HCT116 (cell line): ENCODE measurements around the gene SLC1A3. TPM values are rescaled to one million over a fixed set of nuclear protein-coding genes. Genes with fewer than 3 reads are reported as not detected.

ENCODE experiments used
- ATAC-seq: fragments of 200-7000 bp; cut with Tn5 transposase; 2 replicates; pipeline ENCODE4 v1.9.1; 2020; ENCODE audit warnings: mild to moderate bottlenecking, moderate library complexity
- BruUV-seq: library from RNA; stranded (reverse); fragments of 400-500 nt; replicated peaks from 2 replicates; lab custom pipeline; 2021; lab: Mats Ljungman, UMichigan
- CTCF ChIA-PET: fragments of 300-600 bp; sonication (Branson Sonifier 250); formaldehyde crosslinking; loops from one replicate; lab custom pipeline; 2021; ENCODE audit warnings: antibody characterized with exemption; lab: Charles Lee
- POLR2A ChIA-PET: fragments of 300-600, 350-600 bp; sonication (Branson Sonifier 250); formaldehyde crosslinking; loops from one replicate; lab custom pipeline; 2021; ENCODE audit warnings: antibody characterized with exemption; lab: Charles Lee
- RAD21 ChIA-PET, 2 experiments: fragments of 300-600 bp; sonication (Branson Sonifier 250); formaldehyde crosslinking; loops; one replicate each; lab custom pipeline; 2023; ENCODE audit warnings: low total read pairs in 2 of 2; ENCODE audit not compliant: uncharacterized antibody in 2 of 2, unreplicated experiment in 2 of 2, low non-redundant PET in 1 of 2; lab: Charles Lee
- DNase-seq: peaks from one replicate; pipeline ENCODE4 v3.0.0-alpha.2; 2010; ENCODE audit warnings: low read depth, low spot score
- H2AFZ ChIP-seq: fragments of 200-600 bp; shearing (Covaris generic), sonication (generic); 2 replicates; pipeline ENCODE4 v1.6.1; 2017; ENCODE audit warnings: low read depth, mixed run types, mixed read lengths, antibody characterized with exemption, low read length; ENCODE audit not compliant: poor library complexity, severe bottlenecking
- H3K27ac ChIP-seq: 2 replicates; pipeline ENCODE4 v1.5.1; 2012; ENCODE audit warnings: low read depth, low read length
- H3K27me3 ChIP-seq: fragments of 200-600 bp; sonication (generic); 2 replicates; pipeline ENCODE4 v1.6.1; 2016; ENCODE audit warnings: mixed run types, low read length, mixed read lengths; ENCODE audit not compliant: insufficient read depth
- H3K36me3 ChIP-seq, 2 experiments: fragments of 200-500 bp in 1 of 2; fragments of 200-600 bp in 1 of 2; sonication (Bioruptor generic) in 1 of 2; sonication (generic) in 1 of 2; 2 replicates each; pipeline versions ENCODE4 v1.5.1 to v1.6.1; 2014 to 2016; ENCODE audit warnings: low read length in 2 of 2, inconsistent platforms in 1 of 2, mixed read lengths in 1 of 2, mixed run types in 1 of 2; ENCODE audit not compliant: insufficient read depth in 2 of 2, control insufficient read depth in 1 of 2
- H3K4me1 ChIP-seq, 2 experiments: fragments of 200-600 bp in 1 of 2; sonication (generic) in 1 of 2; 2 replicates each; pipeline versions ENCODE4 v1.5.1 to v1.6.1; 2012 to 2017; ENCODE audit warnings: low read length in 2 of 2, inconsistent platforms in 1 of 2, mild to moderate bottlenecking in 1 of 2, mixed read lengths in 1 of 2, mixed run types in 1 of 2, moderate library complexity in 1 of 2; ENCODE audit not compliant: insufficient read depth in 2 of 2, control insufficient read depth in 1 of 2
- H3K4me2 ChIP-seq: fragments of 200-600 bp; sonication (generic); 2 replicates; pipeline ENCODE4 v1.6.1; 2017; ENCODE audit warnings: mixed run types, low read length, mixed read lengths
- H3K4me3 ChIP-seq, 2 experiments: fragments of 200-600 bp in 1 of 2; sonication (generic) in 1 of 2; replicated peaks in 1 of 2; 2 replicates each; pipeline ENCODE4 v1.5.1; 2011 to 2016; ENCODE audit warnings: low read length in 2 of 2, control low read depth in 1 of 2, low read depth in 1 of 2, mild to moderate bottlenecking in 1 of 2, mixed read lengths in 1 of 2, mixed run types in 1 of 2
- H3K79me2 ChIP-seq: fragments of 200-600 bp; sonication (generic); 2 replicates; pipeline ENCODE4 v1.6.1; 2017; ENCODE audit warnings: mild to moderate bottlenecking, mixed run types, low read length, moderate library complexity, mixed read lengths; ENCODE audit not compliant: insufficient read depth
- H3K9ac ChIP-seq: fragments of 200-600 bp; sonication (generic); 2 replicates; pipeline ENCODE4 v1.6.1; 2016; ENCODE audit warnings: low read length, mixed read lengths
- H3K9me2 ChIP-seq: fragments of 200-600 bp; sonication (generic), shearing (Covaris generic); 2 replicates; pipeline ENCODE4 v1.6.1; 2017; ENCODE audit warnings: mixed run types, mild to moderate bottlenecking, moderate library complexity; ENCODE audit not compliant: insufficient read depth
- H3K9me3 ChIP-seq, 2 experiments: fragments of 200-500 bp in 1 of 2; fragments of 200-600 bp in 1 of 2; sonication (Bioruptor generic) in 1 of 2; sonication (generic) in 1 of 2; 2 replicates each; pipeline ENCODE4 v1.6.1; 2014 to 2017; ENCODE audit warnings: low read length in 2 of 2, mixed read lengths in 2 of 2, inconsistent platforms in 1 of 2, low read depth in 1 of 2, mild to moderate bottlenecking in 1 of 2, mixed run types in 1 of 2, moderate library complexity in 1 of 2; ENCODE audit not compliant: control insufficient read depth in 1 of 2, insufficient read depth in 1 of 2
- H4K20me1 ChIP-seq: fragments of 200-600 bp; sonication (generic), shearing (Covaris generic); 2 replicates; pipeline ENCODE4 v1.6.1; 2017; ENCODE audit warnings: mixed run types, mild to moderate bottlenecking, moderate library complexity; ENCODE audit not compliant: insufficient read depth
- CBX3 ChIP-seq: IDR thresholded peaks from 2 replicates; pipeline ENCODE4 v1.6.1; 2012; ENCODE audit warnings: low read depth
- CEBPB ChIP-seq: IDR thresholded peaks from 2 replicates; pipeline ENCODE4 v1.6.1; 2012; ENCODE audit warnings: low read depth
- ELF1 ChIP-seq: IDR thresholded peaks from 2 replicates; pipeline ENCODE4 v1.6.1; 2012; ENCODE audit warnings: low read depth, borderline replicate concordance
- FOSL1 ChIP-seq: IDR thresholded peaks from 2 replicates; pipeline ENCODE4 v1.6.1; 2012; ENCODE audit warnings: low read depth
- JUND ChIP-seq: IDR thresholded peaks from 2 replicates; pipeline ENCODE4 v1.6.1; 2012
- POLR2A ChIP-seq: IDR thresholded peaks from 2 replicates; pipeline ENCODE4 v1.7.0; 2011; ENCODE audit warnings: borderline replicate concordance; ENCODE audit not compliant: insufficient read depth, insufficient read length; ENCODE audit errors: extremely low read depth
- RAD21 ChIP-seq: IDR thresholded peaks from 2 replicates; pipeline ENCODE4 v1.6.1; 2012; ENCODE audit warnings: low read depth, mild to moderate bottlenecking
- SIN3A ChIP-seq: IDR thresholded peaks from 2 replicates; pipeline ENCODE4 v1.6.1; 2012; ENCODE audit warnings: low read depth
- SP1 ChIP-seq: IDR thresholded peaks from 2 replicates; pipeline ENCODE4 v1.6.1; 2012; ENCODE audit warnings: low read depth
- TCF7L2 ChIP-seq: IDR thresholded peaks from 2 replicates; pipeline ENCODE4 v1.7.0; 2011; ENCODE audit warnings: borderline replicate concordance, inconsistent platforms; ENCODE audit not compliant: insufficient read depth, insufficient read length; ENCODE audit errors: extremely low read depth
- YY1 ChIP-seq: IDR thresholded peaks from 2 replicates; pipeline ENCODE4 v1.6.1; 2011; ENCODE audit warnings: low read length, low read depth, moderate library complexity, mild to moderate bottlenecking; ENCODE audit not compliant: insufficient replicate concordance; ENCODE audit errors: extremely low read depth
- ZFX ChIP-seq: fragments of 450-650 bp; IDR thresholded peaks from 2 replicates; pipeline ENCODE4 v1.6.1; 2017
- intact Hi-C: fragments of 100-400 bp; cut with micrococcal nuclease; formaldehyde crosslinking; loops from 2 replicates; pipeline ENCODE4 v1.10.0; 2022
- total RNA-seq: library from RNA; stranded (reverse); gene quantifications from one replicate; pipeline ENCODE4 v1.2.1, GENCODE V29; 2021; ENCODE audit not compliant: unreplicated experiment
- TF ChIP-seq, protein P1 (sequence below): IDR thresholded peaks from 2 replicates; pipeline ENCODE4 v1.6.1; 2012
- TF ChIP-seq, protein P2 (sequence below): IDR thresholded peaks from 2 replicates; pipeline ENCODE4 v1.6.1; 2011; ENCODE audit warnings: mild to moderate bottlenecking, low read length, moderate library complexity; ENCODE audit not compliant: insufficient replicate concordance; ENCODE audit errors: extremely low read depth
- TF ChIP-seq, protein P3 (sequence below): IDR thresholded peaks from 2 replicates; pipeline ENCODE4 v1.6.1; 2012; ENCODE audit warnings: low read depth

The SLC1A3 gene
- total RNA-seq, 1 experiment from 2014 or later = 12.9 TPM

DNA sequence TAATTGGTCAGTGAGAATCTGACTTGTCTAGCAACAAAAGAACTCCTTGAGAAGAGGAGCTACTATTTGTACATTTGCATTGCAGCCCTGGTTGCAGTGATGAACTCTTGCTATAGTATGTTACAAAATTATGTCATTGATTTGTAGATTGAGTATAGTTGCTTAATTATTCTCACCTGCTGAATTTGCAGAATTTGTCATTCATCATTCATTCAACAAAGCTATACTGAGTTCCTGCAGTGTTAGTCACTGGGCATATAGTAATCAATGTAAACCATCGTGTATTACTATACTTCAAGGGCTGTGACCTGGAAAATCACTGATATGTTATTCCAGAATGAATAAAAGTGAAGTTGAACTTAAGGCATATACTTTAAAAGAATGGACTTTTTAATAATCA, 50.1 kb downstream of the SLC1A3 start:
- Histone ChIP-seq H3K27me3 (no peaks in the 10 kb centered on the region), H3K27ac (peak overlapping the region; percentile 85; the same call in 1 of the 2 replicates), H3K4me2 (peak overlapping the region; percentile 60), H3K9ac (0 out of 2 replicates have a peak overlapping the region, but pooled peaks have one; percentile 4), H3K36me3 (no peaks in the 10 kb centered on the region), H3K4me3 (no peak overlapping the region), H3K79me2 (no peaks in the 10 kb centered on the region), H3K4me1 (peaks cover 27 to 59% of the 10 kb centered on the region in 2 experiments), H4K20me1 (no peaks in the 10 kb centered on the region), H3K9me2 (no peaks in the 10 kb centered on the region), H2AFZ (no peak overlapping the region), H3K9me3 (no peaks in the 10 kb centered on the region)
- ChIA-PET CTCF (no interaction called here), RAD21 (no interaction called here), POLR2A (no interaction called here)
- BruUV-seq = no TSS peak
- no peak for DNase-seq
- intact Hi-C loops = no loop called here
- no peak for ATAC-seq
- 0 out of 2 replicates have a peak, but pooled peaks have one; percentile 14 for TF ChIP-seq SP1
- TF ChIP-seq CEBPB = no peak

DNA sequence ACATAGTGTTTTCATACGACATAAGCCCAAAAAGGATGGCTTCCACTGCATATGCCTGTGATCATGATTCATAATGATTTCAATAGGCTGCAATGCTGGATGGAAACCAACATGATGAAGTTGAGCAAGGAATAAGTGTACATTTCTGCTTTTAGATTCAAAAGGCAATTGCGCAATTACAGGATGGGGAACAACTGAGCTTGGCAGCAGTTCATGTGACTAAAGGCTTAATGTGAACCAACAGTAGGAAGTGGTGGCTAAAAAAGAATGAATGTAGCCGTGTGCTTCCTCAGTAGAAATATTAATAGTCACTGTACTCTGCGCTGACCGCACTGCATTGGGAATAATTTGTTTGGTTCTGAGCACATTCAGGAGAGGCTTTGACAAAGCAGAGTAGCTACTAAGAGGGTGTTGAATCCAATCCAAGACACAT, 51.2 kb downstream of the SLC1A3 start:
- Histone ChIP-seq H3K36me3 (no peaks in the 10 kb centered on the region), H3K79me2 (no peaks in the 10 kb centered on the region), H3K27me3 (no peaks in the 10 kb centered on the region), H4K20me1 (no peaks in the 10 kb centered on the region), H3K27ac (peak overlapping the region; percentile 85), H3K4me3 (peak overlapping the region in 1 of 2 experiments; percentile 8; a peak in 1 of 4 replicates), H3K4me2 (peak overlapping the region; percentile 60), H3K9me2 (no peaks in the 10 kb centered on the region), H3K9ac (peak overlapping the region; percentile 4; the same call in 1 of the 2 replicates), H2AFZ (peak overlapping the region; percentile 14), H3K9me3 (no peaks in the 10 kb centered on the region), H3K4me1 (peaks cover 23 to 55% of the 10 kb centered on the region in 2 experiments)
- intact Hi-C loops = no loop called here
- POLR2A ChIA-PET = no interaction called here
- CTCF ChIA-PET = interaction anchor here (0.8 kb wide), 1 partner anchor 33 kb away, joined by 3 read pairs; no protein-coding TSS in a partner anchor
- RAD21 ChIA-PET = no interaction called here
- BruUV-seq = no TSS peak
- DNase-seq = peak; percentile 74
- ATAC-seq = peak; percentile 72
- no peak for TF ChIP-seq ZFX
- TF ChIP-seq FOSL1 = peak; percentile 71
- TF ChIP-seq, protein P1, sequence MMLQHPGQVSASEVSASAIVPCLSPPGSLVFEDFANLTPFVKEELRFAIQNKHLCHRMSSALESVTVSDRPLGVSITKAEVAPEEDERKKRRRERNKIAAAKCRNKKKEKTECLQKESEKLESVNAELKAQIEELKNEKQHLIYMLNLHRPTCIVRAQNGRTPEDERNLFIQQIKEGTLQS = 0 out of 2 replicates have a peak, but pooled peaks have one; percentile 8
- TF ChIP-seq, protein P2, sequence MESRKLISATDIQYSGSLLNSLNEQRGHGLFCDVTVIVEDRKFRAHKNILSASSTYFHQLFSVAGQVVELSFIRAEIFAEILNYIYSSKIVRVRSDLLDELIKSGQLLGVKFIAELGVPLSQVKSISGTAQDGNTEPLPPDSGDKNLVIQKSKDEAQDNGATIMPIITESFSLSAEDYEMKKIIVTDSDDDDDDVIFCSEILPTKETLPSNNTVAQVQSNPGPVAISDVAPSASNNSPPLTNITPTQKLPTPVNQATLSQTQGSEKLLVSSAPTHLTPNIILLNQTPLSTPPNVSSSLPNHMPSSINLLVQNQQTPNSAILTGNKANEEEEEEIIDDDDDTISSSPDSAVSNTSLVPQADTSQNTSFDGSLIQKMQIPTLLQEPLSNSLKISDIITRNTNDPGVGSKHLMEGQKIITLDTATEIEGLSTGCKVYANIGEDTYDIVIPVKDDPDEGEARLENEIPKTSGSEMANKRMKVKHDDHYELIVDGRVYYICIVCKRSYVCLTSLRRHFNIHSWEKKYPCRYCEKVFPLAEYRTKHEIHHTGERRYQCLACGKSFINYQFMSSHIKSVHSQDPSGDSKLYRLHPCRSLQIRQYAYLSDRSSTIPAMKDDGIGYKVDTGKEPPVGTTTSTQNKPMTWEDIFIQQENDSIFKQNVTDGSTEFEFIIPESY = peak; percentile 57
- TF ChIP-seq ELF1 = peak; percentile 40; the same call in 1 of the 2 replicates
- TF ChIP-seq SP1 = peak; percentile 96
- peak; percentile 63 for TF ChIP-seq YY1
- TF ChIP-seq JUND = peak; percentile 82
- peak; percentile 20; the same call in 1 of the 2 replicates for TF ChIP-seq RAD21
- TF ChIP-seq CBX3 = peak; percentile 98
- TF ChIP-seq, protein P3, sequence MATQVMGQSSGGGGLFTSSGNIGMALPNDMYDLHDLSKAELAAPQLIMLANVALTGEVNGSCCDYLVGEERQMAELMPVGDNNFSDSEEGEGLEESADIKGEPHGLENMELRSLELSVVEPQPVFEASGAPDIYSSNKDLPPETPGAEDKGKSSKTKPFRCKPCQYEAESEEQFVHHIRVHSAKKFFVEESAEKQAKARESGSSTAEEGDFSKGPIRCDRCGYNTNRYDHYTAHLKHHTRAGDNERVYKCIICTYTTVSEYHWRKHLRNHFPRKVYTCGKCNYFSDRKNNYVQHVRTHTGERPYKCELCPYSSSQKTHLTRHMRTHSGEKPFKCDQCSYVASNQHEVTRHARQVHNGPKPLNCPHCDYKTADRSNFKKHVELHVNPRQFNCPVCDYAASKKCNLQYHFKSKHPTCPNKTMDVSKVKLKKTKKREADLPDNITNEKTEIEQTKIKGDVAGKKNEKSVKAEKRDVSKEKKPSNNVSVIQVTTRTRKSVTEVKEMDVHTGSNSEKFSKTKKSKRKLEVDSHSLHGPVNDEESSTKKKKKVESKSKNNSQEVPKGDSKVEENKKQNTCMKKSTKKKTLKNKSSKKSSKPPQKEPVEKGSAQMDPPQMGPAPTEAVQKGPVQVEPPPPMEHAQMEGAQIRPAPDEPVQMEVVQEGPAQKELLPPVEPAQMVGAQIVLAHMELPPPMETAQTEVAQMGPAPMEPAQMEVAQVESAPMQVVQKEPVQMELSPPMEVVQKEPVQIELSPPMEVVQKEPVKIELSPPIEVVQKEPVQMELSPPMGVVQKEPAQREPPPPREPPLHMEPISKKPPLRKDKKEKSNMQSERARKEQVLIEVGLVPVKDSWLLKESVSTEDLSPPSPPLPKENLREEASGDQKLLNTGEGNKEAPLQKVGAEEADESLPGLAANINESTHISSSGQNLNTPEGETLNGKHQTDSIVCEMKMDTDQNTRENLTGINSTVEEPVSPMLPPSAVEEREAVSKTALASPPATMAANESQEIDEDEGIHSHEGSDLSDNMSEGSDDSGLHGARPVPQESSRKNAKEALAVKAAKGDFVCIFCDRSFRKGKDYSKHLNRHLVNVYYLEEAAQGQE = no peak
- TF ChIP-seq SIN3A = peak; percentile 81
- TF ChIP-seq POLR2A = no peak
- TF ChIP-seq TCF7L2 = peak; percentile 66
